Omental fat pad (tissue), 4 donors: ENCODE measurements around the gene TLE6. TPM values are rescaled to one million over a fixed set of nuclear protein-coding genes. Genes with fewer than 3 reads are reported as not detected.

ENCODE experiments used
- ATAC-seq: fragments of 150-250 bp; one replicate; pipeline ENCODE4 v1.9.1; 2016; ENCODE audit warnings: mild to moderate bottlenecking, moderate library complexity; ENCODE audit not compliant: low FRiP score
- DNase-seq: peaks from one replicate; pipeline ENCODE4 v3.0.0-alpha.2; 2019; ENCODE audit warnings: low spot score
- total RNA-seq, 4 donors: library from RNA; depleted of rRNA; stranded (reverse); fragments of >200 nt; gene quantifications; one replicate each; pipeline ENCODE4 v1.1.0, GENCODE V29; 2016
- TF ChIP-seq, protein P1 (sequence below), 3 donors: fragments of 450-650 bp; IDR thresholded peaks; one replicate each; pipeline ENCODE4 v1.5.1; 2016 to 2017; ENCODE audit warnings: antibody characterized with exemption in 3 of 3, mild to moderate bottlenecking in 3 of 3, moderate library complexity in 2 of 3

TLE6 gene
- total RNA-seq, 4 donors from 2014 or later, result 0.36 to 2.8 (median 1.7) TPM

DNA sequence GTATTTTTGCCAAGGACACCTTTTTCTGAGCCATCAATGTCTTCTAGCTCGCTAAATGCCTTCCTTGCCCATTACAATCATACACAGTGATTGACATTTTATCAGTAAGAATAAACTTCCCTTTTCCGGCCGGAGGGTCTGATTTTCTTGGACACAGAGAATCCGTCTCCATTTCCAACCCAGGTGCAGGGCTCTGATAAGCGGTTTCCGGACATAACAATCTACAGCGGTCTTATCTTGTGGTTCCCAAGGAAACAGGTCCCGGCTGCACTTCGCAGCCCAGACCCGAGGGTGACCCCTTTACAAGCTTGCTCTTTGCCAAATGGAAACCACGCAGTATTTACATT, 27.5 kb upstream of the TLE6 start:
- TF ChIP-seq, protein P1, sequence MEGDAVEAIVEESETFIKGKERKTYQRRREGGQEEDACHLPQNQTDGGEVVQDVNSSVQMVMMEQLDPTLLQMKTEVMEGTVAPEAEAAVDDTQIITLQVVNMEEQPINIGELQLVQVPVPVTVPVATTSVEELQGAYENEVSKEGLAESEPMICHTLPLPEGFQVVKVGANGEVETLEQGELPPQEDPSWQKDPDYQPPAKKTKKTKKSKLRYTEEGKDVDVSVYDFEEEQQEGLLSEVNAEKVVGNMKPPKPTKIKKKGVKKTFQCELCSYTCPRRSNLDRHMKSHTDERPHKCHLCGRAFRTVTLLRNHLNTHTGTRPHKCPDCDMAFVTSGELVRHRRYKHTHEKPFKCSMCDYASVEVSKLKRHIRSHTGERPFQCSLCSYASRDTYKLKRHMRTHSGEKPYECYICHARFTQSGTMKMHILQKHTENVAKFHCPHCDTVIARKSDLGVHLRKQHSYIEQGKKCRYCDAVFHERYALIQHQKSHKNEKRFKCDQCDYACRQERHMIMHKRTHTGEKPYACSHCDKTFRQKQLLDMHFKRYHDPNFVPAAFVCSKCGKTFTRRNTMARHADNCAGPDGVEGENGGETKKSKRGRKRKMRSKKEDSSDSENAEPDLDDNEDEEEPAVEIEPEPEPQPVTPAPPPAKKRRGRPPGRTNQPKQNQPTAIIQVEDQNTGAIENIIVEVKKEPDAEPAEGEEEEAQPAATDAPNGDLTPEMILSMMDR (IDR thresholded peaks at IDR 0.05), result no peak
- DNase-seq (no peak), ATAC-seq (no peak)

DNA sequence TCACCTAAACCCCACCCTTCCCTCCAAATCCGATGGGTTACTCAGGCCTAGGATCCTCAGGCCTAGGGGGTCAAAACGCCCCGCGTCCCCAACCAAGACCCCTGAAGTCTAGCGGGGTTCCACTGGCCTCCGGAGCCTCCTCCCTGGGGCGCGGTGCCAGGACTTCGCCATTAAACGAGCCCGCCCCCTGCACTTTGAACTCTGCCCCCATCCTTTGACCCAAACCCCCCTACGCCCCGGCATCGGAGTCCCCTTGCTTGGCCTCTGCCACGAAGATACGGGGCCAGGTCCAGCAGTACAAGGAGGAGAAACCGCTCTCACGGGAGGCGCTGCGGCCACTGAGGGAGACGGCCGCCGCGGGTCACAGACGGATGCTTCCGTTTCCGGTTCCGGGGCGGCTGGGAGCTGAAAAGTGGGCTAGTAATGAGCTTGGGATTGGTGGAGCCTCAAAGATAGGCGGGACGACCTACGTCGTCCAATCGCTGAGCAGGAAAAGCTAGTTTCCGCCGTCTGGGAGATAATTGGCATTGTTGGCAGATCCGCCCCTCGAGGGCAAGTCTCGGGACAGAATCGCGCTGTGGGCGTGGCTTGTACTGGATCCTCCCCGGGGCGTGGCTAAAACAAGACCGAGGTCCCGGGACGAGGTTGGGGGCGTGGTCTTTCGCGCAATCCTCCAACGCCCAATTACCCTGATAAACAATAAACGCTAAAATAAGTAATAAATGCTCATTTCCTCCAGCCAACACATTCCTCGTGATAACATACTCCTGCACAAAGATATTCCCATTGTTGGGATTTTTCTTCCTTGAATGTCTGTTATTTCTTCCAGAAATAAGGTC, 26.9 kb upstream of the TLE6 start:
- ATAC-seq (peak; percentile 97), DNase-seq (peak; percentile 100)
- TF ChIP-seq, protein P1 (IDR thresholded peaks at IDR 0.05), result no peak

DNA sequence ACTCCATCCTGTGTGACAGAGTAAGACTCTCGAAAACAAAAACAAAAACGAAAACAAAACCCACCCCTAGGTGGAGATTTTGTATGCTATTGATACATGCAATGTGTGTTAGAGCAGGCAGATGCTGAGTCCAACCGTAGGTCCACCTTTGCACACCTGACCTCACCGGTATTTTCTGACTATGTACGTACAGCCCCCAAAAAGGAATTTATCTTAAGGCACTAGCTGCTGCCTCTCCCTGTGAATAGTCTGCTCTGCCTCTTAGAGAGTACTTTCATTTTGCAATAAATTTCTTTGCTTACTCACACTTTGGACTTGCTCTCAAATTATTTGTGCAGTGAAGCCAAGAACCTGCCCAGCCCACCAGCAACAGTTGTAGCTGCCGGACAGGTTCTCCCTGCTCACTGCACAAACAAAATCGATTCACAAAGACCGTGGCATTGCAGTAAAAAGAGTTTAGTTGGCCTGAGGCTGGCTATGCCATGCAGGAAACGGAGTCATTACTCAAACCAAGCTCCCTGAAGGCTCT, 24.3 kb upstream of the TLE6 start:
- TF ChIP-seq, protein P1 (IDR thresholded peaks at IDR 0.05), result no peak
- peak; percentile 22 for ATAC-seq
- no peak for DNase-seq

DNA sequence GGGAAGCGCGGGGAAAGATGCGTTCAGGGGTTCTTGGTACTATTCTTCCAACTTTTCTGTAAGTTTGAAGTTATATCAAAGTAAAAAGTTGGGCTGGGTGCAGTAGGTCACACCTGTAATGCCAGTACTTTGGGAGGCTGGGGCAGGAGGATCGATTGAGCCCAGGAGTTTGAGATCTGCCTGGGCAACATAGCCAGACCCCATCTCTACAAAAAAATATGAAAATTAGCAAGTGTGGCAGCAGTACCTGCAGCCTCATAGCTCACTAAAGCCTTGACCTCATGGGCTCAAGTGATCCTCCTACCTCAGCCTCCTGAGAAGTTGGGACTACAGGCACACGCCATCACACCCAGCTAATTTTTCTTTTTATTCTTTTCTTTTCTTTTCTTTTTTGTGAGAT, 20.2 kb upstream of the TLE6 start:
- TF ChIP-seq, protein P1 (IDR thresholded peaks at IDR 0.05), result no peak
- DNase-seq (no peak), ATAC-seq (no peak)

DNA sequence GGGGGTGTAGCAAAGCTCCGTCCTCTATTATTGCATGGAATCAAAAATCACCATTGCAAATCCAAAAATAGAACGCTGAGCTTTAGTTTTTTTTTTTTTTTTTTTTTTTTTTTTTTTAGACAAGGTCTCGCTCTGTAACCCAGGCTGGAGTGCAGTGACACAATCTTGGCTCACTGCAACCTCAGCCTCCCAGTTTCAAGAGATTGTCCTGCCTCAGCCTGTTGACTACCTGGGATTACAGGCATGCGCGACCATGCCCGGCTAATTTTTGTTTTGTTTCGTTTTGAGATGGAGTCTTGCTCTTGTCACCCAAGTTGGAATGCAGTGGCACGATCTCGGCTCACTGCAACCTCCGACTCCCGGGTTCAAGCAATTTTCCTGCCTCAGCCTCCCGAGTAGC, 17.2 kb upstream of the TLE6 start:
- ATAC-seq, result no peak
- TF ChIP-seq, protein P1 (IDR thresholded peaks at IDR 0.05), result no peak
- DNase-seq, result no peak

DNA sequence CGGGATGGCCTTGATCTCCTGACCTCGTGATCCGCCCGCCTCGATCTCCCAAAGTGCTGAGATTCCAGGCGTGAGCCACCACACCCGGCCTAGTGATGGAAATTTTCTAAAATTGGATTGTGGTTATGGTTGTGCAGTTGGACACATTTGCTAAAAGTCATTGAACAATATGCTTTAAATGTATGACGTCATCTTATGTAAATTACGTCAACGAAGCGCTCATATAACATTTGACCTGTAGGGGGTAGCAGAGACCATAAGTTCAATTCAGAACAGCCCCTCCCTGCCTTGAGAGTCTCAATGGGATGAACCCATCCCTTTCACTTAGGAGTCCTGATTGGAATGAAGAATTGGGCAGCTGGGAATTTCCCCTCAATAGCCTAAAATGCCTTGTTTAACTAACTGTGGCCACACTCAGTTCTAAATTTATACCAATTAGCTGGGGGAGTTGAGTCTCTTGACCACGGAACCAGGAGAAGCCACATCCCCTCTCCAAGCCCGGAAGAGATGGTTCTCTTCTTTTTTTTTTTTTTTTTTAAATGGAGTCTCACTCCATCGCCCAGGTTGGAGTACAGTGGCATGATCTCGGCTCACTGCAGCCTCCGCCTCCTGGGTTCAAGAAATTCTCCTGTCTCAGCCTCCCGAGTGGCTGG, 15.2 kb upstream of the TLE6 start:
- DNase-seq, result no peak
- ATAC-seq, result peak; percentile 54
- TF ChIP-seq, protein P1 (IDR thresholded peaks at IDR 0.05), result peak in 2 of 3 donors; percentile 94
